Kidney epithelial cell (primary cell): ENCODE data around the gene TP53INP2. TPM values are rescaled to one million over a fixed set of nuclear protein-coding genes. Genes with fewer than 3 reads are reported as not detected.
"Not testable (repeated sequence)": the region's sequence is repeated elsewhere in the genome, so short reads cannot be mapped to it uniquely, and the experiment has no call there.

Source experiments
- DNase-seq: peaks from one replicate; pipeline ENCODE4 v3.0.0-alpha.2; 2010; ENCODE audit warnings: low read depth
- H3K27me3 ChIP-seq: 2 replicates; pipeline ENCODE4 v1.6.0; 2011; ENCODE audit warnings: low read length; ENCODE audit not compliant: control insufficient read depth, insufficient read depth
- H3K36me3 ChIP-seq: 2 replicates; pipeline ENCODE4 v1.5.1; 2011; ENCODE audit warnings: low read length; ENCODE audit not compliant: control insufficient read depth, insufficient read depth
- H3K4me3 ChIP-seq: 2 replicates; pipeline ENCODE4 v1.5.1; 2011; ENCODE audit warnings: low read depth, mild to moderate bottlenecking, control low read depth, low read length
- CTCF ChIP-seq: IDR thresholded peaks from 2 replicates; pipeline ENCODE4 v1.5.1; 2011; ENCODE audit warnings: mild to moderate bottlenecking, moderate library complexity, low read length, control low read depth, inconsistent platforms; ENCODE audit not compliant: insufficient read depth, poor library complexity, severe bottlenecking
- total RNA-seq: library from RNA; depleted of rRNA; stranded (reverse); fragments of >200 nt; gene quantifications from 2 replicates; pipeline ENCODE4 v1.2.3, GENCODE V29; 2015

The TP53INP2 gene
- total RNA-seq, 1 donor from 2014 or later = 15.0 TPM

DNA sequence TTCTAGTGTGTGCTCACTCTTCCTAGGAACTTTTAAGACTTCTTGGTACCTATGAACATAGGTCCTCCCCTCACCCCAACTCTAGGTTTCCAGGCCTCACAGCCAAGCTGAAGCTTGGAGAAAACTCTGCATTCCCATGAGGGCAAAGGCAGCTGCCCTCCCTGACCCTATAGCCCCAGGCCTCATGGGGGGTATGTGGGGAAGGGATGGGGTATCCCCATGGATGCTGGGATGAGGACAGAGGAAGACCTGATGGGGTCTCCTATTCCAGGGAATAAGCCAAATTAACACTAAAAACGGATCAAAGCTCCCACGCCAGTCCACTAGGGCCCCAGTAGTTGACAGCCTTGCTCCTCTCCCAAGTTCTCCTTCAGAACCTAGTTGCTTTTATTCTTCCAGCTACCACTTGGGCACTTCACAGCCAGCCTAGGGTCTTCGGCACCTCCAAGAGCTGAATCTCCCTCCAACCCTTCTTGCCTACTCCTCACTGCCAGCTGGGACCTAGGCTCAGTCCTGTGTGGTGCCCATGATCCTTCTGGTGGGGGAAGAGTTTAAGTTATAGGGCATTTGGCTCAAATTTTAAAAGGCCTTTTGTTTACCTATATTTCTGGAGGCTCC is 7.8 kb downstream of the TP53INP2 start:
- DNase-seq = no peak
- H3K36me3 ChIP-seq = no peaks in the 10 kb centered on the region
- H3K4me3 ChIP-seq = no peak overlapping the region
- TF ChIP-seq CTCF = no peak
- peaks cover 5% of the 10 kb centered on the region for H3K27me3 ChIP-seq

- peaks cover 5% of the 10 kb centered on the region for H3K27me3 ChIP-seq
- H3K36me3 ChIP-seq = no peaks in the 10 kb centered on the region
- H3K4me3 ChIP-seq = no peak overlapping the region
- TF ChIP-seq CTCF = no peak
- DNase-seq = no peak
Measured at GRCh38 chr20:34712525-34713192, 8.5 kb downstream of the TP53INP2 start.

DNA sequence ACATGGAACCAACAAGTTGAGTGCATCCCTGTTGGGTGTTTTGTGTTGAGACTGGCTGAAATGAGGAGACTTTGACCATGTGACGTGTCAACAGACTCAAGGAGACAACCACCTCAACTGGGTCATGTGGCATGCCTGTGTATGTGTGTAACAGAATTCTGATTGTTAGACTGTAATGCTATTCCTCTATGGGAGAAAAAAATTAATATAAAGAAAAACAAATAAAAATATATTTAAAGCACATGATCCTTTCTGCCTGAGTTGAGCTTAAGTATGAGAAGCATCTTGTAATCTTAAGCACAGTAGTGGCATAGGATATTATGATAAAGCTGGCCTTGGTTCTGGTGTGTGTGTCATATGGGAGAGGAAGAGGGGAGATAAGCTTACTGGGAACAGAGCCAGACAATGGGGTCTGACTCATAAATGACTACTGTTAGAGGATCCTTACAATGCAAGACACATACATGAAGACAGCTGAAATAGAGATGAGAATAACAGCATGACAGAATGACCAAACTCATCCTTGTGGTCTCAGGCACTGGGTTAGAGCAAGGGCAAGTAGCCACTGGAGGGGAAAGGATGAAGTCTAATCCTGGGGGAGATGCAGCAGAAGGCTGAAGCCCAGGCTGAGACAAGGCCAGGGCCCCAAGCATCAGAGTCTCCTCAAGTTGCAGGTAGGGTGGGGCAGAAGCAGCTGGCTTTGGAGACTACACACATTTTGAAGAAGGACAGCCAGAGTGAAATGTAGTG is 9.2 kb downstream of the TP53INP2 start:
- no peak overlapping the region for H3K4me3 ChIP-seq

GRCh38 chr20:34713944-34714515 is 9.9 kb downstream of the TP53INP2 start:
- H3K27me3 ChIP-seq, DNase-seq, H3K4me3 ChIP-seq, H3K36me3 ChIP-seq: not testable (repeated sequence)

More for the DNA sequence above, 9.2 kb downstream of the TP53INP2 start:
- TF ChIP-seq CTCF = no peak
- peak; percentile 88 for DNase-seq
- peaks cover 5% of the 10 kb centered on the region for H3K27me3 ChIP-seq
- H3K36me3 ChIP-seq = no peaks in the 10 kb centered on the region

DNA sequence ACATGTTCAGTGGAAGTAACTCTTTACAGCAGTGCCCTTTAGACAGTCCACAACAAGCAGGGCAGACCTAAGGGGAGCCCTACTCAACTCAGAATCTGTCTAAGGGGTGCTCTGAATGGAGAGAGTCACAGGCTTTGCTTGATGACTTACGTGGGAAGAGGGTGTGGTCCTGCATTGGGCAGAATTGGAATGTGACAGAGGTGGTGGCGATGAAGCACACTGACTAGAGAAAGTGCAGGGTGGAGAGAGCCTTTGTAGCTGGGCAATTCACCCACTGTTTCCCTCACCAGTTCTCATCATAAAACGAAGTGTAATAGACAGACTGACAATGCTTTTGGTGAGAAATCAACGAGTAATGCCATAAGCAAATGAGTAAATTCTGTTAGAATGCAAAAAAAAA is 11.2 kb downstream of the TP53INP2 start:
- no peak for TF ChIP-seq CTCF
- Histone ChIP-seq H3K4me3 (no peak overlapping the region), H3K36me3 (no peaks in the 10 kb centered on the region), H3K27me3 (peaks cover 2% of the 10 kb centered on the region)
- no peak for DNase-seq

GRCh38 chr20:34716921-34717229 is 12.7 kb downstream of the TP53INP2 start:
- no peak for DNase-seq
- no peaks in the 10 kb centered on the region for H3K27me3 ChIP-seq

More at GRCh38 chr20:34716921-34717229, 12.7 kb downstream of the TP53INP2 start:
- Histone ChIP-seq H3K36me3 (no peaks in the 10 kb centered on the region), H3K4me3 (no peak overlapping the region)
- TF ChIP-seq CTCF = no peak
